GM23338 (cell line): ENCODE data around the gene ATXN1L. TPM values are rescaled to one million over a fixed set of nuclear protein-coding genes. Genes with fewer than 3 reads are reported as not detected.

Experiments
- ATAC-seq: fragments of 200-7000 bp; cut with Tn5 transposase; 3 replicates; pipeline ENCODE4 v1.9.1; 2020
- DNase-seq: peaks from one replicate; pipeline ENCODE4 v3.0.0-alpha.2; 2015; ENCODE audit warnings: low spot score
- H2AFZ ChIP-seq: fragments of 200-600 bp; sonication (generic); 2 replicates; pipeline ENCODE4 v1.8.0; 2016; ENCODE audit warnings: antibody characterized with exemption, mild to moderate bottlenecking, moderate library complexity
- H3F3A ChIP-seq: fragments of 200-600 bp; sonication (generic); replicated peaks from 2 replicates; pipeline ENCODE4 v1.8.0; 2017; ENCODE audit warnings: antibody characterized with exemption, mixed run types, low read depth
- H3K27ac ChIP-seq: fragments of 200-600 bp; sonication (generic); 2 replicates; pipeline ENCODE4 v1.6.1; 2016; ENCODE audit warnings: low read depth
- H3K27me3 ChIP-seq: fragments of 200-600 bp; sonication (generic); 2 replicates; pipeline ENCODE4 v1.8.0; 2016; ENCODE audit warnings: mild to moderate bottlenecking, mixed run types, moderate library complexity; ENCODE audit not compliant: insufficient read depth
- H3K36me3 ChIP-seq: fragments of 200-600 bp; sonication (generic); 2 replicates; pipeline ENCODE4 v1.8.0; 2016; ENCODE audit warnings: mild to moderate bottlenecking; ENCODE audit not compliant: insufficient read depth
- H3K4me1 ChIP-seq: fragments of 200-600 bp; sonication (generic); 2 replicates; pipeline ENCODE4 v1.8.0; 2016; ENCODE audit warnings: mild to moderate bottlenecking, moderate library complexity; ENCODE audit not compliant: insufficient read depth
- H3K4me2 ChIP-seq: fragments of 200-600 bp; sonication (generic); 2 replicates; pipeline ENCODE4 v1.7.1; 2017; ENCODE audit warnings: mixed run types
- H3K4me3 ChIP-seq: fragments of 200-600 bp; sonication (generic); 2 replicates; pipeline ENCODE4 v1.6.1; 2016; ENCODE audit warnings: mixed run types
- H3K79me2 ChIP-seq: fragments of 200-600 bp; sonication (generic); replicated peaks from 2 replicates; pipeline ENCODE4 v1.8.0; 2017; ENCODE audit warnings: mild to moderate bottlenecking; ENCODE audit not compliant: insufficient read depth
- H3K9me2 ChIP-seq: fragments of 200-600 bp; sonication (generic); 2 replicates; pipeline ENCODE4 v1.8.0; 2017; ENCODE audit not compliant: insufficient read depth
- H4K20me1 ChIP-seq: fragments of 200-600 bp; sonication (generic); replicated peaks from 2 replicates; pipeline ENCODE4 v1.8.0; 2017; ENCODE audit warnings: mild to moderate bottlenecking; ENCODE audit not compliant: insufficient read depth
- H3K27ac Mint-ChIP-seq: 2 replicates; pipeline ENCODE4 v1.8.0; 2020; ENCODE audit warnings: inconsistent platforms, mild to moderate bottlenecking, moderate library complexity, mixed read lengths
- H3K27me3 Mint-ChIP-seq: 3 replicates; pipeline ENCODE4 v1.8.0; 2022; ENCODE audit warnings: low read depth, mild to moderate bottlenecking, moderate library complexity, mixed read lengths, inconsistent platforms; ENCODE audit not compliant: insufficient read depth, poor library complexity
- H3K36me3 Mint-ChIP-seq: 3 replicates; pipeline ENCODE4 v1.8.0; 2021; ENCODE audit warnings: low read depth, mild to moderate bottlenecking, inconsistent platforms, moderate library complexity, mixed read lengths
- H3K4me1 Mint-ChIP-seq: 3 replicates; pipeline ENCODE4 v1.8.0; 2020; ENCODE audit warnings: mild to moderate bottlenecking, inconsistent platforms, mixed read lengths
- H3K4me3 Mint-ChIP-seq: 3 replicates; pipeline ENCODE4 v1.8.0; 2021; ENCODE audit warnings: moderate library complexity, mild to moderate bottlenecking, inconsistent platforms, mixed read lengths
- H3K9me3 Mint-ChIP-seq: 3 replicates; pipeline ENCODE4 v1.8.0; 2020; ENCODE audit warnings: moderate library complexity, mild to moderate bottlenecking, inconsistent platforms, mixed read lengths
- EZH2phosphoT487 ChIP-seq: fragments of 200-600 bp; sonication (generic); IDR thresholded peaks from one replicate; pipeline ENCODE4 v1.8.1; 2018; ENCODE audit warnings: antibody characterized with exemption; ENCODE audit not compliant: unreplicated experiment
- NANOG ChIP-seq: IDR thresholded peaks from 2 replicates; pipeline ENCODE4 v1.6.1; 2016; ENCODE audit warnings: antibody characterized with exemption, borderline replicate concordance
- POLR2AphosphoS5 ChIP-seq: IDR thresholded peaks from 2 replicates; pipeline ENCODE4 v1.6.1; 2016; ENCODE audit warnings: antibody characterized with exemption, low read depth
- STAT1 ChIP-seq: IDR thresholded peaks from one replicate; pipeline ENCODE4 v1.6.1; 2016; ENCODE audit warnings: antibody characterized with exemption; ENCODE audit not compliant: unreplicated experiment
- ZNF114 ChIP-seq: fragments of 250-450 bp; sonication (Bioruptor Pico); IDR thresholded peaks from 2 replicates; pipeline ENCODE4 v1.5.0; 2020; ENCODE audit warnings: mild to moderate bottlenecking, moderate library complexity
- ZNF331 ChIP-seq: fragments of 250-450 bp; sonication (Bioruptor Pico); IDR thresholded peaks from 2 replicates; pipeline ENCODE4 v1.5.0; 2020; ENCODE audit warnings: low read depth, mild to moderate bottlenecking, moderate library complexity
- long read RNA-seq: library from polyadenylated mRNA; unstranded; transcript quantifications from one replicate; pipeline ENCODE4 v2.0.0, GENCODE V29; 2020; ENCODE audit not compliant: unreplicated experiment
- polyA plus RNA-seq: library from polyadenylated mRNA; unstranded; fragments of >200 nt; fragmentation: Nextera tagmentation; extraction: Ambion mirVana; gene quantifications from 2 replicates; pipeline ENCODE4 v1.2.1, GENCODE V29; 2016
- total RNA-seq: library from RNA; depleted of rRNA; stranded (reverse); fragments of >200 nt; shearing (Covaris generic); gene quantifications from 2 replicates; pipeline ENCODE4 v1.2.3, GENCODE V29; 2014; rRNA removed
- TF ChIP-seq, protein P1 (sequence below), 2 experiments: fragments of 200-600 bp in 1 of 2; sonication (generic) in 1 of 2; conservative IDR thresholded peaks; 2 replicates each; pipeline versions ENCODE4 v1.5.1 to v1.6.1; 2016 to 2017; ENCODE audit warnings: antibody characterized with exemption in 2 of 2, low read depth in 2 of 2, mild to moderate bottlenecking in 2 of 2, moderate library complexity in 1 of 2
- TF ChIP-seq, protein P2 (sequence below): IDR thresholded peaks from one replicate; pipeline ENCODE4 v1.6.1; 2018; ENCODE audit warnings: antibody characterized with exemption; ENCODE audit not compliant: unreplicated experiment
- TF ChIP-seq, protein P3 (sequence below): fragments of 250-450 bp; sonication (Bioruptor Pico); IDR thresholded peaks from 2 replicates; pipeline ENCODE4 v1.5.0; 2020; ENCODE audit warnings: mild to moderate bottlenecking, moderate library complexity
- TF ChIP-seq, protein P4 (sequence below): IDR thresholded peaks from 2 replicates; pipeline ENCODE4 v1.6.1; 2016; ENCODE audit warnings: antibody characterized with exemption

Gene ATXN1L, protein sequence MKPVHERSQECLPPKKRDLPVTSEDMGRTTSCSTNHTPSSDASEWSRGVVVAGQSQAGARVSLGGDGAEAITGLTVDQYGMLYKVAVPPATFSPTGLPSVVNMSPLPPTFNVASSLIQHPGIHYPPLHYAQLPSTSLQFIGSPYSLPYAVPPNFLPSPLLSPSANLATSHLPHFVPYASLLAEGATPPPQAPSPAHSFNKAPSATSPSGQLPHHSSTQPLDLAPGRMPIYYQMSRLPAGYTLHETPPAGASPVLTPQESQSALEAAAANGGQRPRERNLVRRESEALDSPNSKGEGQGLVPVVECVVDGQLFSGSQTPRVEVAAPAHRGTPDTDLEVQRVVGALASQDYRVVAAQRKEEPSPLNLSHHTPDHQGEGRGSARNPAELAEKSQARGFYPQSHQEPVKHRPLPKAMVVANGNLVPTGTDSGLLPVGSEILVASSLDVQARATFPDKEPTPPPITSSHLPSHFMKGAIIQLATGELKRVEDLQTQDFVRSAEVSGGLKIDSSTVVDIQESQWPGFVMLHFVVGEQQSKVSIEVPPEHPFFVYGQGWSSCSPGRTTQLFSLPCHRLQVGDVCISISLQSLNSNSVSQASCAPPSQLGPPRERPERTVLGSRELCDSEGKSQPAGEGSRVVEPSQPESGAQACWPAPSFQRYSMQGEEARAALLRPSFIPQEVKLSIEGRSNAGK
- total RNA-seq (22.1 and 23.7 TPM in 2 replicates), polyA plus RNA-seq (7.5 and 8.5 TPM in 2 replicates)
- long read RNA-seq: 0 reads

DNA sequence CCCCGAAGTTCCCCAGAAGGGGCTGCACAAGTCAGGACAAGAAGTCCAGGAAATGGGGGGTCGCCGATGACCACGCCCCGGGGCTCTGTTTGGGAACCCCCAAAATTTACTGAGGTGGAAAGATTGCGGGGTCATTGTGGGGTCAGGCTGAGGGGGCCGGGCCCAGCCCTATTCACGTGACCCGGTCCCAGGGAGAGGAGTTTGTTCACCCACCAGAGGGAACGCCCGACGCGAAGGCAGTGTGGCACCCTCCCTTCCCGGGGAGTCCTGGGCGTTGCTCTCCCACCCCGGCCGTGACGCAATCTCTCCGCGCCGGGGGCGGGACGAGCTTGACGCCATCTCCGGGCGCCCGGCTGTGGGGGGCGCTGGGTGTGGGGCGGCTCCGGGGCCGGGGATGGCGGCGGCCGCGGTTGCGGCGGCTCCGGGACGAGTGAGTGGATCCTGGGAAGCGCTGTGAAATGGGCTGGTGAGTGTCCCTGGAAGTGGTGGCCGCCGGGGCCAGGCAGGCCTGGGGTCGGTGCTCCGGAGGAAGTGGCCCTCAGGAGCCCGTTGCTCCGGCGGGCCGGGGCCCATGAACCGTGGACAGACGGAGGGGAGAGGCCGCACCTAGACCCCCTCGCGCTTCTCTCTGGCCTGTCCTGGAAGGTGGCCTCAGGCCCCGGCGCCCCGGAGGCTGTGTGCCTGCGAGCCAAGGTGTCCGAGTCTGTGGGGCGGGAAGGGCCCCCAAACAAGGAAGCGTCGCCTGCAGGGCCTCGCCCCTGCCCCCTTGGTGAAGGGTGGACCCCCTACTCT is at the start of gene ATXN1L:
ATXN1L (plus strand) TSS at position 338 of the 792 bp plus-strand sequence. CDS start 3,765 bp downstream, outside the sequence.
- Histone ChIP-seq H4K20me1 (peaks cover 6% of the 10 kb centered on the region), H3K27ac (peak within 1 kb of the TSS; percentile 88), H2AFZ (peak within 1 kb of the TSS; percentile 86)
- TF ChIP-seq NANOG (no peak; the same call in 1 of the 2 replicates), EZH2phosphoT487 (no peak), POLR2AphosphoS5 (peak; percentile 96), ZNF331 (no peak), ZNF114 (CRISPR knock-in tag) (no peak), STAT1 (no peak)
- TF ChIP-seq, protein P1, sequence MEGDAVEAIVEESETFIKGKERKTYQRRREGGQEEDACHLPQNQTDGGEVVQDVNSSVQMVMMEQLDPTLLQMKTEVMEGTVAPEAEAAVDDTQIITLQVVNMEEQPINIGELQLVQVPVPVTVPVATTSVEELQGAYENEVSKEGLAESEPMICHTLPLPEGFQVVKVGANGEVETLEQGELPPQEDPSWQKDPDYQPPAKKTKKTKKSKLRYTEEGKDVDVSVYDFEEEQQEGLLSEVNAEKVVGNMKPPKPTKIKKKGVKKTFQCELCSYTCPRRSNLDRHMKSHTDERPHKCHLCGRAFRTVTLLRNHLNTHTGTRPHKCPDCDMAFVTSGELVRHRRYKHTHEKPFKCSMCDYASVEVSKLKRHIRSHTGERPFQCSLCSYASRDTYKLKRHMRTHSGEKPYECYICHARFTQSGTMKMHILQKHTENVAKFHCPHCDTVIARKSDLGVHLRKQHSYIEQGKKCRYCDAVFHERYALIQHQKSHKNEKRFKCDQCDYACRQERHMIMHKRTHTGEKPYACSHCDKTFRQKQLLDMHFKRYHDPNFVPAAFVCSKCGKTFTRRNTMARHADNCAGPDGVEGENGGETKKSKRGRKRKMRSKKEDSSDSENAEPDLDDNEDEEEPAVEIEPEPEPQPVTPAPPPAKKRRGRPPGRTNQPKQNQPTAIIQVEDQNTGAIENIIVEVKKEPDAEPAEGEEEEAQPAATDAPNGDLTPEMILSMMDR (conservative IDR thresholded peaks at IDR 0.05; ENCODE audit: low read depth in 2 of 2): no peak
- TF ChIP-seq, protein P2, sequence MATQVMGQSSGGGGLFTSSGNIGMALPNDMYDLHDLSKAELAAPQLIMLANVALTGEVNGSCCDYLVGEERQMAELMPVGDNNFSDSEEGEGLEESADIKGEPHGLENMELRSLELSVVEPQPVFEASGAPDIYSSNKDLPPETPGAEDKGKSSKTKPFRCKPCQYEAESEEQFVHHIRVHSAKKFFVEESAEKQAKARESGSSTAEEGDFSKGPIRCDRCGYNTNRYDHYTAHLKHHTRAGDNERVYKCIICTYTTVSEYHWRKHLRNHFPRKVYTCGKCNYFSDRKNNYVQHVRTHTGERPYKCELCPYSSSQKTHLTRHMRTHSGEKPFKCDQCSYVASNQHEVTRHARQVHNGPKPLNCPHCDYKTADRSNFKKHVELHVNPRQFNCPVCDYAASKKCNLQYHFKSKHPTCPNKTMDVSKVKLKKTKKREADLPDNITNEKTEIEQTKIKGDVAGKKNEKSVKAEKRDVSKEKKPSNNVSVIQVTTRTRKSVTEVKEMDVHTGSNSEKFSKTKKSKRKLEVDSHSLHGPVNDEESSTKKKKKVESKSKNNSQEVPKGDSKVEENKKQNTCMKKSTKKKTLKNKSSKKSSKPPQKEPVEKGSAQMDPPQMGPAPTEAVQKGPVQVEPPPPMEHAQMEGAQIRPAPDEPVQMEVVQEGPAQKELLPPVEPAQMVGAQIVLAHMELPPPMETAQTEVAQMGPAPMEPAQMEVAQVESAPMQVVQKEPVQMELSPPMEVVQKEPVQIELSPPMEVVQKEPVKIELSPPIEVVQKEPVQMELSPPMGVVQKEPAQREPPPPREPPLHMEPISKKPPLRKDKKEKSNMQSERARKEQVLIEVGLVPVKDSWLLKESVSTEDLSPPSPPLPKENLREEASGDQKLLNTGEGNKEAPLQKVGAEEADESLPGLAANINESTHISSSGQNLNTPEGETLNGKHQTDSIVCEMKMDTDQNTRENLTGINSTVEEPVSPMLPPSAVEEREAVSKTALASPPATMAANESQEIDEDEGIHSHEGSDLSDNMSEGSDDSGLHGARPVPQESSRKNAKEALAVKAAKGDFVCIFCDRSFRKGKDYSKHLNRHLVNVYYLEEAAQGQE: no peak
- TF ChIP-seq, protein P3, sequence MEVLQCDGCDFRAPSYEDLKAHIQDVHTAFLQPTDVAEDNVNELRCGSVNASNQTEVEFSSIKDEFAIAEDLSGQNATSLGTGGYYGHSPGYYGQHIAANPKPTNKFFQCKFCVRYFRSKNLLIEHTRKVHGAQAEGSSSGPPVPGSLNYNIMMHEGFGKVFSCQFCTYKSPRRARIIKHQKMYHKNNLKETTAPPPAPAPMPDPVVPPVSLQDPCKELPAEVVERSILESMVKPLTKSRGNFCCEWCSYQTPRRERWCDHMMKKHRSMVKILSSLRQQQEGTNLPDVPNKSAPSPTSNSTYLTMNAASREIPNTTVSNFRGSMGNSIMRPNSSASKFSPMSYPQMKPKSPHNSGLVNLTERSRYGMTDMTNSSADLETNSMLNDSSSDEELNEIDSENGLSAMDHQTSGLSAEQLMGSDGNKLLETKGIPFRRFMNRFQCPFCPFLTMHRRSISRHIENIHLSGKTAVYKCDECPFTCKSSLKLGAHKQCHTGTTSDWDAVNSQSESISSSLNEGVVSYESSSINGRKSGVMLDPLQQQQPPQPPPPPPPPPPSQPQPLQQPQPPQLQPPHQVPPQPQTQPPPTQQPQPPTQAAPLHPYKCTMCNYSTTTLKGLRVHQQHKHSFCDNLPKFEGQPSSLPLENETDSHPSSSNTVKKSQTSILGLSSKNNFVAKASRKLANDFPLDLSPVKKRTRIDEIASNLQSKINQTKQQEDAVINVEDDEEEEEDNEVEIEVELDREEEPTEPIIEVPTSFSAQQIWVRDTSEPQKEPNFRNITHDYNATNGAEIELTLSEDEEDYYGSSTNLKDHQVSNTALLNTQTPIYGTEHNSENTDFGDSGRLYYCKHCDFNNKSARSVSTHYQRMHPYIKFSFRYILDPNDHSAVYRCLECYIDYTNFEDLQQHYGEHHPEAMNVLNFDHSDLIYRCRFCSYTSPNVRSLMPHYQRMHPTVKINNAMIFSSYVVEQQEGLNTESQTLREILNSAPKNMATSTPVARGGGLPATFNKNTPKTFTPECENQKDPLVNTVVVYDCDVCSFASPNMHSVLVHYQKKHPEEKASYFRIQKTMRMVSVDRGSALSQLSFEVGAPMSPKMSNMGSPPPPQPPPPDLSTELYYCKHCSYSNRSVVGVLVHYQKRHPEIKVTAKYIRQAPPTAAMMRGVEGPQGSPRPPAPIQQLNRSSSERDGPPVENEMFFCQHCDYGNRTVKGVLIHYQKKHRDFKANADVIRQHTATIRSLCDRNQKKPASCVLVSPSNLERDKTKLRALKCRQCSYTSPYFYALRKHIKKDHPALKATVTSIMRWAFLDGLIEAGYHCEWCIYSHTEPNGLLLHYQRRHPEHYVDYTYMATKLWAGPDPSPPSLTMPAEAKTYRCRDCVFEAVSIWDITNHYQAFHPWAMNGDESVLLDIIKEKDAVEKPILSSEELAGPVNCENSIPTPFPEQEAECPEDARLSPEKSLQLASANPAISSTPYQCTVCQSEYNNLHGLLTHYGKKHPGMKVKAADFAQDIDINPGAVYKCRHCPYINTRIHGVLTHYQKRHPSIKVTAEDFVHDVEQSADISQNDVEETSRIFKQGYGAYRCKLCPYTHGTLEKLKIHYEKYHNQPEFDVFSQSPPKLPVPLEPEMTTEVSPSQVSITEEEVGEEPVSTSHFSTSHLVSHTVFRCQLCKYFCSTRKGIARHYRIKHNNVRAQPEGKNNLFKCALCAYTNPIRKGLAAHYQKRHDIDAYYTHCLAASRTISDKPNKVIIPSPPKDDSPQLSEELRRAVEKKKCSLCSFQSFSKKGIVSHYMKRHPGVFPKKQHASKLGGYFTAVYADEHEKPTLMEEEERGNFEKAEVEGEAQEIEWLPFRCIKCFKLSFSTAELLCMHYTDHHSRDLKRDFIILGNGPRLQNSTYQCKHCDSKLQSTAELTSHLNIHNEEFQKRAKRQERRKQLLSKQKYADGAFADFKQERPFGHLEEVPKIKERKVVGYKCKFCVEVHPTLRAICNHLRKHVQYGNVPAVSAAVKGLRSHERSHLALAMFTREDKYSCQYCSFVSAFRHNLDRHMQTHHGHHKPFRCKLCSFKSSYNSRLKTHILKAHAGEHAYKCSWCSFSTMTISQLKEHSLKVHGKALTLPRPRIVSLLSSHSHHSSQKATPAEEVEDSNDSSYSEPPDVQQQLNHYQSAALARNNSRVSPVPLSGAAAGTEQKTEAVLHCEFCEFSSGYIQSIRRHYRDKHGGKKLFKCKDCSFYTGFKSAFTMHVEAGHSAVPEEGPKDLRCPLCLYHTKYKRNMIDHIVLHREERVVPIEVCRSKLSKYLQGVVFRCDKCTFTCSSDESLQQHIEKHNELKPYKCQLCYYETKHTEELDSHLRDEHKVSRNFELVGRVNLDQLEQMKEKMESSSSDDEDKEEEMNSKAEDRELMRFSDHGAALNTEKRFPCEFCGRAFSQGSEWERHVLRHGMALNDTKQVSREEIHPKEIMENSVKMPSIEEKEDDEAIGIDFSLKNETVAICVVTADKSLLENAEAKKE: no peak
- TF ChIP-seq, protein P4, sequence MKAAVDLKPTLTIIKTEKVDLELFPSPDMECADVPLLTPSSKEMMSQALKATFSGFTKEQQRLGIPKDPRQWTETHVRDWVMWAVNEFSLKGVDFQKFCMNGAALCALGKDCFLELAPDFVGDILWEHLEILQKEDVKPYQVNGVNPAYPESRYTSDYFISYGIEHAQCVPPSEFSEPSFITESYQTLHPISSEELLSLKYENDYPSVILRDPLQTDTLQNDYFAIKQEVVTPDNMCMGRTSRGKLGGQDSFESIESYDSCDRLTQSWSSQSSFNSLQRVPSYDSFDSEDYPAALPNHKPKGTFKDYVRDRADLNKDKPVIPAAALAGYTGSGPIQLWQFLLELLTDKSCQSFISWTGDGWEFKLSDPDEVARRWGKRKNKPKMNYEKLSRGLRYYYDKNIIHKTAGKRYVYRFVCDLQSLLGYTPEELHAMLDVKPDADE: peak; percentile 64

More for the DNA sequence above, at the start of gene ATXN1L:
- Mint-ChIP-seq H3K27me3 (peaks cover 8% of the 10 kb centered on the region), H3K9me3 (no peaks in the 10 kb centered on the region), H3K36me3 (peaks cover 24% of the 10 kb centered on the region), H3K4me1 (peaks cover 9% of the 10 kb centered on the region; the same call in 2 of the 3 replicates), H3K27ac (peak within 1 kb of the TSS; percentile 96), H3K4me3 (peak within 1 kb of the TSS; percentile 95)
- Histone ChIP-seq H3F3A (no peaks in the 10 kb centered on the region; the same call in 1 of the 2 replicates), H3K4me2 (peak within 1 kb of the TSS; percentile 100), H3K36me3 (no peaks in the 10 kb centered on the region), H3K4me3 (peak within 1 kb of the TSS; percentile 99), H3K9me2 (no peaks in the 10 kb centered on the region), H3K27me3 (no peaks in the 10 kb centered on the region), H3K4me1 (peaks cover 6% of the 10 kb centered on the region), H3K79me2 (peaks cover 26% of the 10 kb centered on the region)
- DNase-seq: peak; percentile 94
- peak; percentile 92 for ATAC-seq
